Activated effector memory CD4-positive, alpha-beta T cell treated with Interleukin-2 at 50 U/mL for 16 hours (primary cell): ENCODE measurements around the gene RGSL1.
A peak's percentile ranks its signal among the peaks of the same experiment; 100 is the strongest.

Source experiments
- DNase-seq: peaks from one replicate; pipeline ENCODE4 v3.0.0-alpha.2; 2020

Gene RGSL1

DNA sequence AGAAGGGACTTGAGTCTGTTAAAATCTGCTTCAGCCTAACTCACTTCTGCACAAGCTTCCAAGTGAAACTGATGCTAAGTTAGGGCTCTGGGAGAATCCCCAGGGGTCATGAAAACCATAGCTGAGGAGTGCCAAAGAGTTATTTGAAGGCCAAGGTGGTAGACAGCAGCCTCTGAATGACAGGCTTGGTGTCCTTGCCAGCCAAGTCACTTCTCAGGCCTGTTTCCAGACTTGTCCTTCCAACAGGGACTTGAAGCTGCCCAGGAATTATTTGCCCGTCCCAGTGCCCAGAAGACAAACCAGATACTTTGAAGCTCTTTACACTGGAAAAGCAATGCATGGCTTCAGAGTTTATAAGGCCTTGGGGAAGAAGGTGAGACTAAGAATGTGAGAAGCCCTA, 105.5 kb downstream of the RGSL1 start:
- DNase-seq, result no peak

DNA sequence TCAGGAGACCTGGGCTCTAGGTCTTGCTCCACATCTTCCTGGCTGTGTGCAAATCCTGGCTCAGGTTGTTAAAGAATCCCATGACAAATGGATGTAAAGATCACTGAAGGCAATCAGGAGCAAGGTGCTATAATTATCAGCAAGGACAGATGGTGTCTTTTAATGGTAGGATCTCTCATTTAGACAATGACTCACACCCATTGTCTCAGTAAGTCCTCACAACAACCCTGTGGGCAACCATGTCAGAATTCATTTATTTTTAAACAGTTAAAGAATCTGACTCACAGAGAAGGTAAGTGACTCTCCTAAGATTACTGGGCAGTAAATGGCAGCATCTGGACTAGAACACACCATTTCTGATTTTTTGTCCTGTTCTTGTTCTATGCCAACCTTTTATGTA, 106.3 kb downstream of the RGSL1 start:
- DNase-seq, result no peak

DNA sequence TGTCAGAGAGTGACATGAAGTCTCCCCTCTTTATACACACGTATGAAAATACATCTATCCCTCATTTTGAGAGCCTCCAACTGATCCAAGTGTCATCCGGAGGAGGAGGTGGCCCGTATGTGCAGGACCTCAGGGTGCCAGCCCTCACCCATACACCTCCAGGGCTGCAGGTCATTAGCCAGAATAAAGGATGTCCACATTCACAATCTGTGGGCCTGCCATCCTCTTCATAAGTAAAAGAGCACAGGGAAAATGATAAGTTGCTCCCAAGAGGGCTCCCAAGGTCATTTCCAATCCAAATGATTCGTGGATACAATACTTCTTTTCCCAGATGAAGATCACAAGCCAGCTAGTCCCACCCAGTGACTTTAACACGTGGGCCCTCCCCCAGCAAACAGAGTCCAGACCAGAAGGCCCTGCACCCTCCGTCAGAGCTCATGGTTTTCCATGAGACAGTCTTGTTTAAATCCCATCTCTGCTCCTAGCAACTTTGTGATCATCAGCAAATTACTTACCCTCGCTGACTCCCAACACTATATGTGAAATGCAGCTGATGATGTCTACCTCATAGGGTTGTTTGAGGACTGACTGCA, 110.5 kb downstream of the RGSL1 start:
- DNase-seq, result no peak

DNA sequence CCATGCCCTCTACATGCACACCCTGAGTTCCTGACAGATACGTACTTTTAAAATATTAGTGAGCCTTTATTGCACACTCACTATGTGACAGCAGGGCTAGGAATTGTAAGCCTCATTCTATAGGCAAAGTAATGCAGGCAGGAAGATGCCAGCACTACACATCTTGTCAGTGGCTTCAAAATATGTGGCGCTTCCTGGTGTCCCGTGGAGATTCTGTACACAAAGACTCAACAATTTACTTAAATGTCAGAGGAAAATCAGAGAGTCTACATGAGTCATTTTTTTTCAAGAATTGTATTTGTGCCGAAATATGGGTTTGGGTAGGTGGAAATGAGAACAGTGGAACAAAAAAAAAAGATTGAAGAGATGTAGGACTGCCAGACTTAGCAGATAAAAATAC, 111.5 kb downstream of the RGSL1 start:
- DNase-seq, result no peak

DNA sequence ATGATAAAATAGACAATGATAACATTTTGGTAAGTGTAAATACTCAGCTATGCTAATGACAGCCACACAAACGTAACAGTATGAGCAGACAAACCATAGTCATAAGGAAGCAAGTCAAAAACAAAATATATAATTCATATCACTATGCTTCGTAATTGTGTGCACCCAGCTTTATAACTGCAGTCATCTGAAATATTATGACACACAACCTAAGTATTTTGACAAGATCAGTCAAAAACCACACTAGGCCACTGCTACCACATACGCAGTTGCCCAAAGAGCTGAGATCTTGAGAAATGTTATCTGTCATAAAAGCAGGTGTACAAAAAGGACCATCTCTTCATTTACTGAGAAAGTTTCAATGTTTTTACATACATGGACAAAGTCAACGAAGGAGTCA, 113.1 kb downstream of the RGSL1 start:
- no peak for DNase-seq

DNA sequence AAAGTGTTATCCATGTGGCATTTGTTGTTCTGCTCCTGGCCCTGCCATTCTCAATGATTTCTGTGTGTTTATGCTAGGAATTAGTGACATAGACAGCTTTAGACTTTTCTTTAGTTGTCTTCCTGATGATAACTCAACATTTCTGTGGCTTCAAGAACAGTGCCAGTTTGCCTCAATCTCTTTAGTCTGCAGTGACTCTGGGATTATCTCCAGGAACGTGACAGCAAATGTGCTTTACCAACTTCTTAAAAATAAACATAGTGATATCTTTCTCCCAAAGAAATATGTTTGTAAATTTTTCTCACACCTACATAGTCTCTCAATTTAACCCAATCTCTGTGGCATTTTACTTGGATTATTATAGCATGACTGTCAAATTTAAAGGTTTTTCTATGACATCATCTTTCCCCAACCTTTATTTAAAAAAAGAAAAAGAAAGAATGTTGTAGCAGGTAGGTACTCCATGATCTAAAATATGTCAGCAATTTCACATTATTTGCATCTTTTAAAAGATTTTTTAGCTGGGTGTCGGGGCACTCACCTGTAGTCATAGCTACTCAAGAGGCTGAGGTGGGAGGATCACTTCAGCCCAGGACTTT, 114.6 kb downstream of the RGSL1 start:
- no peak for DNase-seq

DNA sequence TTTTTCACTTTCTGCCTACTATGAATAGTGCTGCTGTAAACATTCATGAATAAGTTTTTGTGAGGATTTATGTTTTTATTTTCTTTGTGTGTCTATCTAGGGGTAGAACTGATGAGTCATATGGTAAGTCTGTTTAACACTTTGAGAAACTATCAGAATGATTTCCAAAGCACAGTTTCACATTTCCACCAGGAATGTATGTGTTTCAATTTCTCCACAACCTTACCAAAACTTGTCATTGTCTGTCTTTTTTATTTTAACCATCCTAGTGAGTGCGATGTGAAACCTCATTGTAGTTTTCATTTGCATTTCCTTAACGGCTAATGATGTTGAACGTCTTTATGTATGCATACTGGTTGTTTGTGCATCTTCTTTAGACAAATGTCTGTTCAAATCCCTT, 115.6 kb downstream of the RGSL1 start:
- DNase-seq, result no peak

DNA sequence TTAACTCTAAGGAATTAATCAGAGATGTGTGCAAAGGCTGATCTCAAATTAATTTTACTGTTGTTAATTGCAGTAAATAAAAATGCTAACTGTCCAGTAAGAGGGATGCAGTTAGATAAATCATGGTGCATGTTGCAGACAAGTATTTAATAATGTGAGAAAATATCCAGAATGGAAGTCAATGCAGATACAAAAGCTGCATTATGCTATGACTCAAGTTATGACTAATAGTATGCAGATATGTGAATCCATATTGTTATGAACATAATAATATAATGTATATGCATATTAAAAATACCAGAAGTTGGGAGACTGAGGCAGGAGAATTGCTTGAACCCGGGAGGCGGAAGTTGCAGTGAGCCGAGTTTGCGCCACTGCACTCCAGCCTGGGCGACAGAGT, 117.7 kb downstream of the RGSL1 start:
- DNase-seq, result no peak

DNA sequence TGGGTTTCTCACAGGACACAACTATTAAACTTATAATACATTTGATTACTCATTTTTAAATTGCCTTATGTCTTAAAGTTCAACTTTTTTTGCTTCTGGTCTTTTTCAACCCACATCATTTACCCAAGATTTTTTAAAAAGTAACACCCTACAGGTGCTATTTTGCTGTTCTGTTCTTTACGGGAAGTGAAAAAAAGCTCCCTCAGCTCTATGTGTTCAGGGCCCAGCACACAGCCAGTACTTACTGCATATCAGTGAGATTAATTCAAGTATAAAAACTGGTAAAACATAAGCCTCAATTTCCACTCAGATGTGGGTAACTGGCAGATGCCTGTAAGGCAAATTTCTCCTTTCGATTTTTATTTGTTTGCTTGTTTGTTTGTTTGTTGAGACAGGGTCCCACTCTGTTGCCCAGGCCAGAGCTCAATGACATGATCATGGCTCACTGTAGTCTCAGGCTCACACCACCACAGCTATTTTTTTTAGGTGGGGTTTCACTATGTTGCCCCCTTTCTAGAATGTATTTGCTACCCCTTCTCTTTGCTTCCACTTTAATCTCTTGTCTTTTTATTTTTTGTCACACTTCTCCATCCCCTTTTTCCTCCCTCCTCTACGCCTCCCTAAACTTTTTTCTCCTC, 118.8 kb downstream of the RGSL1 start:
- DNase-seq, result no peak

DNA sequence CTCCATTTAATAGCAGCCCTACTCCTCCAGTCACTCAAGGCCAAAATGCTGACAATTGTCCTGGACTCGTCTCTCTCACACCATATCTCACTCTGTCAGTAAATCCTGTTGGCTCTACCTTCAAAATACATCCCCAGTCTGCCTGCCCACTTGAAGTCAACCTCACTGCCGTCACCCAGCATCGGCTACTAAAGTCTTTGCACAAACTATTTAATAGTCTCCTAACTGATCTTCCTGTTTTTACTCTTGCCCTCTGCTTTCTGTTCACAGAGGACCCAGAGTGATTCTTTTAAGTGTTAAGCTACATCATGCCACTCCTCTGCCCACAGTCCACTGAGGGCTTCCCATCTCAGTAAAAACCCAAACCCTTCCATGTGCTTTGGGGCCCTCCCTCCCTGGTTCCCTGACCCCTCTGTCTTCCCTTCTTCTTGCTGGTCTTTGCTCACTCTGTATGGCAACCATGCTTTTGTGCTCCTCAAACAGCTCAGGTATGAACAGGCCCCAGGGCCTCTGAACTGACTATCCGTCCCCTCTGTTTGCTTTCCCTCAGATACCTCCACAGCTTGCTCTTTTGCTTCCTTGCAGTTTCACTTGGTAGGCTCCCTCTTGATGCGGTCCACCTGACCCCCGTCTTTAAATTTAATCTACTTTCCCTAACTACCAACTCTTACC, 120.1 kb downstream of the RGSL1 start:
- no peak for DNase-seq

DNA sequence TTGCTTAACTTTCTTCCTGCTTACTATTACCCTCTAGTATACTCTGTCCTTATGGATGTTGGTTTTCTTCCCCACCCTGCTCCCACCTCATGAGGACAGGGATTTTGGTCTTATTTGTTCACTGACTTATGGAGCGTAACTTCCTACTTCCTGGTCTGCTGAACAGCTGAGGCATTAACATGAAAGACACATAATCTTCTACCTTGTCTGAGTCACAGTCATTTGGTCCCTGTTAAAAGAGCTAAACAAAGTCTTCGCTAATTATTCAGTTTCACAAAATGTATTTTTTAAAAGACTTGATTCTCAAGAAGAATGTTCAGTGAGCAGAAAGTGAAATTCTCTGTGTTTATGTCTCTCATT, 120.6 kb downstream of the RGSL1 start:
- DNase-seq, result no peak

DNA sequence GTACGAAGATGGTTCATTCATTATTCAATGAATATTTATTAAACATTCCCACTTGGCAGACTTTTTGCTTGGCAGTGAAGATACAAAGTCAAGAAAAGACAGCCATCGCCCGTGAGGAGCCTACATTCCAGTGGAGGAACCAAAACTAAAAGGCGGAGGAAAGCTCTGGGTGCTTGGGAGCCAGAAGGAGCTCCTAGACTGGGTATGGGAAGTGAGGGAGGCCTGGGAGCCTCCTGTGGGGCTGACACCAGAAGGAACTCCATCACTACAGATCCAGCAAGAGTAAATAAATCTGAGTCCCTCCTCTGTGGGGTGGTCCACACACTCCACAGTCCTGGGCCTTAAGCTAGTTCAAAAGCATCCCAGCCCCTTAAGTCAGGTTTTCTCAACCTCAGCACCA, 124.2 kb downstream of the RGSL1 start:
- no peak for DNase-seq

DNA sequence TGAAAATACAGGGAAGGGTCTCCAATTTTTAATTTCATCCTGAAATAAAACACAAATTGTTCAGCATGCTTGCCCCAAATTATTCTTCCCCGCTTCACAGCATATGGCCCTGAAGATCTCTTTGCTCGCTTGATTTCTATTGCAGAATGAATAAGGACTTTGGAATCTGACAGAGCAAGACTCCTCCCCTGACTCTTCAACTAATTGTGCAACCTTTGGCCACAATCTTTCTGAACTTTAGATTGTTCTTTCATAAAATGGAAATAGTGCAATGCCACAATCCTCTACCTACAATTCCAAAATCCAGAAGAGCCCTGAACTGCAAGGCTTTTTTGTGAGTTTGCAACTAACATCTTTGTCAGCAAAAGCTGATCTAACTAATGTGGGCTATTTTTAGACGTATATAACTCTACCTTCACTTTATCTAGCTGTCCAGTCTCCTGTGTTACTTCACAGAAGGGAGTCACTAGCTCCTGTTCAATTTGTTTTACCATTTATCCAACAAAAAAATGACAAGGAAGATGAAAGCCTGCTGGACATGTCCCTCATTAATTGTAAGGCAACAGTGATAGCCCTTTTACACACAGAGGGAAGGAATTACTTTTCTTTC, 125.7 kb downstream of the RGSL1 start:
- no peak for DNase-seq

DNA sequence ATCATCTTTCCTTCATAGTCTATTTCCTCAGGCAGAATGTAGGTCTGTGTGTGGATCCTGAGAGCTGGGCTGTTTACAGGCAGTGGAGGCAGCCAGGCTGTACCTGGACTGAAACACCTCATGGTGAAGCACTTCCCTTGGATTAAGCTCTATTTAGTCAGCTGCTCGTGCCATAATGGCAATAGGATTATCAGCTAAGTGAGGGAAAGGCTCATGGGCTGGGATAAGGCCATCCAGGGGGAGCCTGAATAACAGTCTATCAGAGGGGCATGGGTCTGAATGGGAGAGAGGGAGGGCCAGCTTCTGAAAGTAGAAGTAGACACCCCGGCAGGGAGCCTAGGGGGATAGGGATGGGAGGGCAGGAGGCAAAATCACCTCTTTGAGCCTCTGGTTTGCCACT, 130.8 kb downstream of the RGSL1 start:
- DNase-seq, result no peak

DNA sequence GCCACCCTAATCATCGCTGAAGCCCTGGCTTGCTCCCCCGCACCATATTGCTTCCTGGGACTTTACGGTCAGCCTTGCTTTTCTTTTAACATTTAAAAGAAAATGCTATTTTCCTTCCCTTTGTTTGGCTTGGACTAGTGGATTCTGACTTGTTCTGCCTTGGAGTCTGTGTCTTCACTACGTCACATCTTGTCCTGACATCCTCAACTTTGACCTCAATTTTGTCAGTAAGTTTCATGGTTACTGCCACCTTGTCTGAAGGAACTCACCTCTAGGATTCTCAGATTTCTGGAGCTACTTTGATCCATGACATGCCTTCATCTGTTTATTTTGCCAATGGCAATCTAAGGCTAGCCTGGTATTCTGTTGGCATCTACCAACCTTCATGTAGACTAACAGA, 134.8 kb downstream of the RGSL1 start:
- no peak for DNase-seq

DNA sequence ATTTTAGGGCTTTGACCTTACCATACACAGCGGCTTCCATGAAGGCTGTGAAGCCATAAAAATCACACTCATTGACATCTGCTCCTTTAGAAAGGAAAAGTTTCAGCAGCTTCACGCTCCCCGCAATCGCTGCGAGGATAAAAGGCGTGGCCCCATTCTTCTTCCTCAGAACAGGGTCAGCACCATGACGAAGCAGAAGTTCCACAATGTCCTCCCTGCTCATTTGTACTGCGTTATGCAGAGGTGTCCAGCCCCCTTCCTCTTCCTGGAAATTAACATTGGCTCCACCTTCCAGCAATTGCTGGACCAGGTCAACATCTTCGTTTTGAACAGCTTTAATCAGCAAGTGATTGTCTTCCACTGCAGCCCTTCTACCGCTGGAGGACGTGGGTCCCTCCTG, 136.4 kb downstream of the RGSL1 start:
- no peak for DNase-seq

DNA sequence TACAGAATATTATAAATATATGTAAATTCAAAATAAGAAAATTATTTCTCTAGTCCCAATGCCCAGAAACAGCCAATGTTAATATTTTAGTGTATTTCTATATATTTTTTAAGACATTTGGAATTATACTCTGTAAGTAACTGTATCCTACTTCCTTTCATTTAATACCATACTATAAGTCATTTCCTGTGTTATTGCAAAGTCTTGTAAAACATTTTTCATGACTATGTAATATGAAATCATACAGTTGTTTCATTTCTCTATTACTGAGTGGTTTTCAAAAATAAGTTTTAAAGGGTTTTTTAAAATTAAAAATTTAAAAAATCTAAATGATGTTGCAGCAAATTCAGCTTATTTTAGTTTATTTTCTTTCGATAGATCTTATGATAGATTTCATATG, 137.1 kb downstream of the RGSL1 start:
- no peak for DNase-seq

DNA sequence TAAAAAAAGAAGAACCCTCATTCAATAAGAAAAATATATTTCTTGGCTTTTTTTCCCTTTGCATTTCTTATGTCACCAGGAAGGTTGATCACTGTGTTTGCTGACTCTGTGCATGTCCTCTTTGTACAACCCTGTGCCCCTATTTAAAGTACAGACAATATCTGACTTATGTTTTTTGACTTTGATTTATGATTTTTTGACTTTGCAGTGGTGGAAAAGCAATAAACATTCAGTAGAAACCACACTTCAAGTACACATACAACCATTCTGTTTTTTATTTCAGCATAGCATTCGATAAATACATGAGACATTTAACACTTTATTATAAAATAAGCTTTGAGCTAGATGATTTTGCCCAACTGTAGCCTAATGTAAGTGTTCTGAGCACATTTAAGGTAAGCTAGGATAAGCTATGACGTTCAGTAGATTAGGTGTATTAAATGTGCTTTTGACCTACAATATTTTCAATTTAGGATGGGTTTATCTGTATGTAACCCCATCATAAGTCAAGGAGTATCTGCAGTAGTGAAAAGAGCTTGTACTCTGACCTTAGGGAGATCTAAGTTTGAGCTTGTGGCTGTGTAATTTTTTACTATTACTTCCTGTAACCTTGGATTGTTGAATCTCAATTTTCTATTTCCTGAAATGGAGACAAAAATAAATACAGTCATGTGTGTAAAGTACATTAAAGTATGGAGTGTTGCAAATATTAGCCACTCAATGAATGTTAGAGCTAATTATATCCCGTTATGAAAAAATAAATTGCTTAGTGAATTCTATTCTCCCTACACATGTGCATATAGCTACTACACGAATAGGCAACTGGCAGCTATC, 137.9 kb downstream of the RGSL1 start:
- DNase-seq, result no peak

DNA sequence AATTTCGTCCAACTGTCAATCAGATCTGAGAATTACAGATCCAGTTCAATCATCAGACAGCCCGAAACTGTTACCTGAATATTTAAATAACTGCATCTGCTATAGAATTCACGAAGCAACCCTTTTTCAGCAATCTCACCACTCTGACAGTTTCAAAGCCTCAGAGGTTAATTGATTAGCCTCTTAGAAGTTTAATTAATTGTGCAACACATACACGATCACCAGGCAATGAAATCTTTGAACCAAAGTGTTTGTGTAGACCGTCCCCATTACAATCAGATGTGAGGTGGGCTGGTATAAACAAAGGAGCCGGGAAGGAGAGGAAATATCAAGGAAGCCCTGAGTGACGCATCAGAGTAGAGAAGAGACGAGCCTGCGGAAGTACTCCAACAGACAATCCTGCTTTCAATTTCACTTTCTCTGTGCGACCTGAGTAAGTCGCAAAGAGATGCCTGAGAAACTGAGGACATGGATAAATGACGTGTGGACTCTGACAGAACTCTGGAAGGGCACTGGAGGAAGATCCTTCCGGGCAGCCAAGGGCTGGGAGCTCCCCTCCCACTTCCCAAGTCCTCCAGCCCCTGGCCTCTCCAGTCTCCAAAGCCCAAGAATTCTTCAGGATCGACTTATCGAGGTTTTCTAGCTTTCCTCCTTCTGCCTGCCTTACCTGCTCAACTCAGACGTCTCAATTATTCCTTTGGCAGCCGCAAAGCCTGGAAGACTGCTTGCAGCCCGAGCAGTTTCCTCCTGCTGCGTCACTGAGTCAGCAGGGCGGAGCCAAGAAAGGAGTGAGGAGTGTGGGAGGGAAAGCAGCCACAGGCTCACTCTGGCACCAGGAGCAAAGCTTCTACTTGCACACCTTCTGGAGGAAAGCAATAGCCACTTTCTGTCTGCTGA, 138.8 kb downstream of the RGSL1 start, which contains the start of gene RNASEL:
Gene RNASEL, minus strand, starts transcription at position 757 of the 897 bp plus-strand sequence. CDS start 2,450 bp downstream, outside the sequence.
- peak; percentile 43 for DNase-seq

DNA sequence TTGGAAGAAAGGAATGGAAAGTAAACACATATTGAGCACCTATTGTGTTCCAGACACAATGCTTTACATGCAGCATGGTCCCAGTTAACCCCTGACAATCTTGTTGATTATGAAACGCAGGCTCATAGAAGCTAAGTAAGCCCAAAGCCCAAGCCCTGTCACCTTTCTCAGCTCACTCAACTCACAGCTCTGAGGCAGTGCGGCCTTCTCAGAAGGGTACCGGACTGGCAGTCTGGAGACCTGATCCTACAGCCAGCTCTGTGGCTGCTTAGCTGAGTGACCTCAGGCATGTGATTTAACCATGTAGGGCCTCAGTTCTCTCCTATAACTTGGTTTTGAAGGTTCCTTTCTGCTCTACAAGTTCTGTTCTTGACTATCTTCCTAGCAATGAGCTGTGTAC, 139.6 kb downstream of the RGSL1 start:
- DNase-seq, result no peak

DNA sequence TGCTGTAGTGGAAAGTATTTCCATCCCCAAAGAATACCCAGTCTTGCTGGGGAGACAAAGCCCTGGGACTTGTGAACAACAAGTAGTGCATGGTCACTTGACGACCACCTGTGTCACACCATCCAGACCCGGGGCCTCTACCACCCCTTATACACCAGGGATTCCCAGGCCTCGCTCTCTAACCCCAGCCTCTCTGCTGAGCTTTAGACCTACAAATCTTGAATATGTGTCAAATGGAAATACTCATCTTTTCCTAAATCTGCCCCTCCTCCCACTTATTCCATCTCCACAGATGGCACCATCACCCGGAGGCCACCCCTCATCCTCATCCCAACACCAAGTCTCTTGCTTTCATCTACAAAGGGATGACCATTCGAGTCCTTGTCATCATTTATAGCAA, 140.0 kb downstream of the RGSL1 start:
- no peak for DNase-seq
